ENCODE measurements around the gene ARHGAP25. TPM values are rescaled to one million over a fixed set of nuclear protein-coding genes. Genes with fewer than 3 reads are reported as not detected.

ARHGAP25 gene
- total and polyA plus RNA-seq, 2 donors (not counting 1 experiment from before 2014, with no cell fraction given), result 2.7 to 5.8 TPM

DNA sequence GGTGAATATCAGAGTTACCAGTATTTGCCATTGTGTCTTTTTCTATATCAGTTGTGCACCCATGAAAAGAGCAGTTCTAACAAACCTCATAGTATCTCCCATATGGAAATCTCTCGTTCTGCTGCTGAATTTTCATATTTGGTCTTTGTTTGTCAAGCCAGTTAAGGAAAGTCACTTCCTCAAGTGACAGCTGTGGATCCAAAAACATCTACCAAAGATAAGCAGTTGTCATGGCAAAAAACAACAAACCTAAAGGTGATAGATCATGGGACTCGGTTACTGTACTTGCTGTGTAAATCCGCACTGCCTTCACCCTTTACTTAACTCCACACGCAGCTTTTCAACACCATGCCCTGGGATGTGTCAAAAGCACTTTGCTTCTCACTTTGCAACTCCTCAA lies 119.3 kb downstream of the ARHGAP25 start:
- Histone ChIP-seq H3K9me3 (ENCODE audit: control insufficient read depth, insufficient read depth, low read depth, low read length) (no peaks in the 10 kb centered on the region), H3K9ac (ENCODE audit: insufficient read depth, low read length) (no peak overlapping the region), H3K36me3 (ENCODE audit: control insufficient read depth, insufficient read depth, low read length) (no peaks in the 10 kb centered on the region), H3K79me2 (ENCODE audit: control insufficient read depth, insufficient read depth, low read length) (no peaks in the 10 kb centered on the region), H3K4me2 (ENCODE audit: extremely low read depth, insufficient read depth, low read length) (no peak overlapping the region), H3K27ac (ENCODE audit: insufficient read depth, low read length) (no peak overlapping the region), H3K4me3 (replicated peaks in 1 of 4; ENCODE audit: control extremely low read depth in 1 of 4, insufficient read depth in 1 of 4, low read depth in 3 of 4, low read length in 4 of 4) (no peak overlapping the region), H4K20me1 (ENCODE audit: control insufficient read depth, extremely low read depth, insufficient read depth, low read length) (no peaks in the 10 kb centered on the region), H3K4me1 (ENCODE audit: control insufficient read depth, extremely low read depth, insufficient read depth, low read length) (peaks cover 1% of the 10 kb centered on the region), H2AFZ (ENCODE audit: low read length) (no peak overlapping the region), H3K27me3 (ENCODE audit: control insufficient read depth, insufficient read depth, low read length) (peaks cover 3% of the 10 kb centered on the region)
- DNase-seq (ENCODE audit: low read depth in 2 of 2), result no peak
- TF ChIP-seq EZH2 (IDR thresholded peaks at IDR 0.05; ENCODE audit: low read length, missing control alignments), result no peak
- TF ChIP-seq, protein P1, sequence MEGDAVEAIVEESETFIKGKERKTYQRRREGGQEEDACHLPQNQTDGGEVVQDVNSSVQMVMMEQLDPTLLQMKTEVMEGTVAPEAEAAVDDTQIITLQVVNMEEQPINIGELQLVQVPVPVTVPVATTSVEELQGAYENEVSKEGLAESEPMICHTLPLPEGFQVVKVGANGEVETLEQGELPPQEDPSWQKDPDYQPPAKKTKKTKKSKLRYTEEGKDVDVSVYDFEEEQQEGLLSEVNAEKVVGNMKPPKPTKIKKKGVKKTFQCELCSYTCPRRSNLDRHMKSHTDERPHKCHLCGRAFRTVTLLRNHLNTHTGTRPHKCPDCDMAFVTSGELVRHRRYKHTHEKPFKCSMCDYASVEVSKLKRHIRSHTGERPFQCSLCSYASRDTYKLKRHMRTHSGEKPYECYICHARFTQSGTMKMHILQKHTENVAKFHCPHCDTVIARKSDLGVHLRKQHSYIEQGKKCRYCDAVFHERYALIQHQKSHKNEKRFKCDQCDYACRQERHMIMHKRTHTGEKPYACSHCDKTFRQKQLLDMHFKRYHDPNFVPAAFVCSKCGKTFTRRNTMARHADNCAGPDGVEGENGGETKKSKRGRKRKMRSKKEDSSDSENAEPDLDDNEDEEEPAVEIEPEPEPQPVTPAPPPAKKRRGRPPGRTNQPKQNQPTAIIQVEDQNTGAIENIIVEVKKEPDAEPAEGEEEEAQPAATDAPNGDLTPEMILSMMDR (conservative IDR thresholded peaks at IDR 0.05 in 1 of 2, IDR thresholded peaks at IDR 0.05 in 1 of 2; ENCODE audit: low read depth in 1 of 2, low read length in 2 of 2), result no peak

DNA sequence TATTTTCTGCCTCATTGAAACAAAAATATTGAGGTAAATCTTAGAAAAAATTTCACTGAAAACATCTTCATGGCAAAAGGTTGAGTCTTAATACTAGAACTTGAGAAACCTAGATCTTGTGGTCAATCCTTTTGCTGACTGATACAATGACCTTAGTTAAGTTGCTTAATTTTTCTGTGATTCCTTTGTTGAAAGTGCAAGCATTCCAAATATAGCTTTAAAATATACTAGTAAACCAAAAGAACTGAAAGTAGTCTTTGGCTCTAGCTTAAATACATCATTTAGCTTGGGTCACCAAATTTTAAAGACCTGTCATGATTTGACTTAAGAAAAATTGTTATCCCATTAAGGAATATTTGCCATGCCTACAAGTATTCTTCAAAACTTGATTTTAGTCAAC lies 119.9 kb downstream of the ARHGAP25 start:
- Histone ChIP-seq H3K27me3 (ENCODE audit: control insufficient read depth, insufficient read depth, low read length) (peaks cover 3% of the 10 kb centered on the region), H3K79me2 (ENCODE audit: control insufficient read depth, insufficient read depth, low read length) (no peaks in the 10 kb centered on the region), H3K36me3 (ENCODE audit: control insufficient read depth, insufficient read depth, low read length) (no peaks in the 10 kb centered on the region), H3K4me2 (ENCODE audit: extremely low read depth, insufficient read depth, low read length) (no peak overlapping the region), H3K9me3 (ENCODE audit: control insufficient read depth, insufficient read depth, low read depth, low read length) (no peaks in the 10 kb centered on the region), H4K20me1 (ENCODE audit: control insufficient read depth, extremely low read depth, insufficient read depth, low read length) (no peaks in the 10 kb centered on the region), H3K9ac (ENCODE audit: insufficient read depth, low read length) (no peak overlapping the region), H2AFZ (ENCODE audit: low read length) (no peak overlapping the region), H3K4me1 (ENCODE audit: control insufficient read depth, extremely low read depth, insufficient read depth, low read length) (peaks cover 2% of the 10 kb centered on the region), H3K4me3 (replicated peaks in 1 of 4; ENCODE audit: control extremely low read depth in 1 of 4, insufficient read depth in 1 of 4, low read depth in 3 of 4, low read length in 4 of 4) (no peak overlapping the region), H3K27ac (ENCODE audit: insufficient read depth, low read length) (no peak overlapping the region)
- TF ChIP-seq, protein P1 (conservative IDR thresholded peaks at IDR 0.05 in 1 of 2, IDR thresholded peaks at IDR 0.05 in 1 of 2; ENCODE audit: low read depth in 1 of 2, low read length in 2 of 2), result no peak
- no peak for TF ChIP-seq EZH2 (IDR thresholded peaks at IDR 0.05; ENCODE audit: low read length, missing control alignments)
- DNase-seq (ENCODE audit: low read depth in 2 of 2), result no peak

DNA sequence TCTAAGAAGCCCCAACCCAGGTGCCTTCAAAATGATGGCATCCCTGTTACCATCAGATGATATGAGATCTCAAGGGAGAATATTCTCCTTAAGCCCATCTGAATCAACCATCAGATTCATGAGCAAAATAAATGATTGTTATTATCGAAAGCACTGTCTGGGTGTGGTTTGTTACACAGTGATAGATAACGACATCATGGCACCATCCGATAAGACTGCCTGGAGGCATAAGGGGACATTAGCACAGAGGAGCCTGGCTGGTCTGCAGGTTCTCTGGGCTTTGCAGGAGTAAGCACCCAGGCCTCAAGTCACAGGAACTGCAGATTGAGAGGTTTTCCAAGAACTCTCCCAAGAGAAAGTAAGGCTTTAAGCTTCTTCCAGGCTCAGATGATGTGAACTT lies 120.9 kb downstream of the ARHGAP25 start:
- TF ChIP-seq, protein P1 (conservative IDR thresholded peaks at IDR 0.05 in 1 of 2, IDR thresholded peaks at IDR 0.05 in 1 of 2; ENCODE audit: low read depth in 1 of 2, low read length in 2 of 2), result no peak
- no peak for TF ChIP-seq EZH2 (IDR thresholded peaks at IDR 0.05; ENCODE audit: low read length, missing control alignments)
- Histone ChIP-seq H3K4me1 (ENCODE audit: control insufficient read depth, extremely low read depth, insufficient read depth, low read length) (peaks cover 2% of the 10 kb centered on the region), H3K79me2 (ENCODE audit: control insufficient read depth, insufficient read depth, low read length) (no peaks in the 10 kb centered on the region), H3K36me3 (ENCODE audit: control insufficient read depth, insufficient read depth, low read length) (no peaks in the 10 kb centered on the region), H3K9me3 (ENCODE audit: control insufficient read depth, insufficient read depth, low read depth, low read length) (no peaks in the 10 kb centered on the region), H3K4me2 (ENCODE audit: extremely low read depth, insufficient read depth, low read length) (no peak overlapping the region), H2AFZ (ENCODE audit: low read length) (no peak overlapping the region), H3K27me3 (ENCODE audit: control insufficient read depth, insufficient read depth, low read length) (peaks cover 3% of the 10 kb centered on the region), H3K4me3 (replicated peaks in 1 of 4; ENCODE audit: control extremely low read depth in 1 of 4, insufficient read depth in 1 of 4, low read depth in 3 of 4, low read length in 4 of 4) (no peak overlapping the region), H3K27ac (ENCODE audit: insufficient read depth, low read length) (no peak overlapping the region), H4K20me1 (ENCODE audit: control insufficient read depth, extremely low read depth, insufficient read depth, low read length) (no peaks in the 10 kb centered on the region), H3K9ac (ENCODE audit: insufficient read depth, low read length) (no peak overlapping the region)
- DNase-seq (ENCODE audit: low read depth in 2 of 2), result no peak

Measured in fibroblast of lung (primary cell).